Activated CD8-positive, alpha-beta memory T cell treated with anti-CD3 and anti-CD28 coated beads, Interleukin-2, amount 50 U/mL, for 1 hour (primary cell): Measurements from ENCODE around the gene SPON2.

Experiments used
- DNase-seq: peaks from one replicate; pipeline ENCODE4 v3.0.0-alpha.2; 2020; ENCODE audit errors: extremely low read depth

Gene SPON2

GRCh38 chr4:1172971-1173757 is 781 bp upstream of the SPON2 start:
- DNase-seq = no peak

- DNase-seq = no peak
Measured at GRCh38 chr4:1171311-1172227, 814 bp downstream of the SPON2 start.

GRCh38 chr4:1170976-1171310 is 1.4 kb downstream of the SPON2 start:
- DNase-seq = no peak

- no peak for DNase-seq
Measured at GRCh38 chr4:1170156-1170975, 2.0 kb downstream of the SPON2 start.

- no peak for DNase-seq
Measured at GRCh38 chr4:1169691-1170096, 2.7 kb downstream of the SPON2 start.

GRCh38 chr4:1169171-1169671 is 3.2 kb downstream of the SPON2 start:
- no peak for DNase-seq

GRCh38 chr4:1168191-1169101 is 3.9 kb downstream of the SPON2 start:
- no peak for DNase-seq

- DNase-seq = peak; percentile 82
Measured at GRCh38 chr4:1167244-1167949, 5.0 kb downstream of the SPON2 start.

- no peak for DNase-seq
Measured at GRCh38 chr4:1166509-1167243, 5.7 kb downstream of the SPON2 start.

- no peak for DNase-seq
Measured at GRCh38 chr4:1164956-1165545, 7.3 kb downstream of the SPON2 start.

- no peak for DNase-seq
Measured at GRCh38 chr4:1164444-1164843, 7.9 kb downstream of the SPON2 start.

GRCh38 chr4:1164040-1164439 is 8.3 kb downstream of the SPON2 start:
- no peak for DNase-seq

GRCh38 chr4:1160351-1160750 is 12.0 kb downstream of the SPON2 start:
- no peak for DNase-seq

- DNase-seq = no peak
Measured at GRCh38 chr4:1156069-1156468, 16.3 kb downstream of the SPON2 start.

GRCh38 chr4:1155314-1155713 is 17.1 kb downstream of the SPON2 start:
- DNase-seq = no peak

GRCh38 chr4:1154523-1155182 is 17.7 kb downstream of the SPON2 start:
- DNase-seq = no peak

- DNase-seq = no peak
Measured at GRCh38 chr4:1154126-1154522, 18.3 kb downstream of the SPON2 start.

GRCh38 chr4:1153567-1154090 is 18.8 kb downstream of the SPON2 start:
- DNase-seq = no peak
